ENCODE measurements around the gene ARMC7. TPM values are rescaled to one million over a fixed set of nuclear protein-coding genes. Genes with fewer than 3 reads are reported as not detected.
"Not testable (repeated sequence)": the region's sequence is repeated elsewhere in the genome, so short reads cannot be mapped to it uniquely, and the experiment has no call there.

Gene ARMC7
- total RNA-seq, 2 donors from 2014 or later: 20.0 to 26.6 TPM

DNA sequence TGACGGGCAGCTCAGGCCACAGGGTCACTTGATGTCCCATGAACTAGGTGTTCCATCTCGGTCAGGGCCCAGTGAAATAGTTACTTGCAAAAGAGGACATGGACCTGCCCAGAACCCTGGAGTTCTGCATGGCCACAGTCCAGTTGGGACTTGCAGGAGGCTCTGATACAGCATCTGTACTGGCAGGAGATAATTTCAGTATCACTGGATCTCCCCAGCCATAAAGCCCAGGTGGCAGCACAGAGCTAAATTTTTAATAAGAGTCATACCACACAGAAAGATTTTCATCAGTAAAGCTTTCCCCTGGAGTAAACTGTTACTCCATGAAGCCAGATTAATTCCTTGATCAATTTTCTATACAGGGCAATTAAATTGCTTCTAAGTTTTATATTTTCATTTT is 40.0 kb upstream of the ARMC7 start:
- peaks cover 1% of the 10 kb centered on the region for H3K9me3 Mint-ChIP-seq
- Histone ChIP-seq H3K9me3 (ENCODE audit: control insufficient read depth, low read length) (no peaks in the 10 kb centered on the region), H3K9ac (ENCODE audit: extremely low read depth, low read length, poor library complexity, severe bottlenecking) (no peak overlapping the region), H3K4me1 (ENCODE audit: control insufficient read depth, insufficient read depth, low read length) (no peaks in the 10 kb centered on the region), H3K36me3 (ENCODE audit: control insufficient read depth, insufficient read depth, low read length) (peaks cover 3% of the 10 kb centered on the region), H3K4me3 (ENCODE audit: low read length) (no peak overlapping the region), H3K27me3 (ENCODE audit: control insufficient read depth, insufficient read depth, low read length, poor library complexity, severe bottlenecking) (no peaks in the 10 kb centered on the region), H3K27ac (ENCODE audit: low read depth, low read length) (no peak overlapping the region)
- H3K36me3 Mint-ChIP-seq (ENCODE audit: low read depth): peaks cover 11% of the 10 kb centered on the region
- no peak for DNase-seq
- H3K4me1 Mint-ChIP-seq: peaks cover 3% of the 10 kb centered on the region
- no peak overlapping the region for H3K27ac Mint-ChIP-seq
- no peaks in the 10 kb centered on the region for H3K27me3 Mint-ChIP-seq (ENCODE audit: insufficient read depth)
- TF ChIP-seq, protein P1, sequence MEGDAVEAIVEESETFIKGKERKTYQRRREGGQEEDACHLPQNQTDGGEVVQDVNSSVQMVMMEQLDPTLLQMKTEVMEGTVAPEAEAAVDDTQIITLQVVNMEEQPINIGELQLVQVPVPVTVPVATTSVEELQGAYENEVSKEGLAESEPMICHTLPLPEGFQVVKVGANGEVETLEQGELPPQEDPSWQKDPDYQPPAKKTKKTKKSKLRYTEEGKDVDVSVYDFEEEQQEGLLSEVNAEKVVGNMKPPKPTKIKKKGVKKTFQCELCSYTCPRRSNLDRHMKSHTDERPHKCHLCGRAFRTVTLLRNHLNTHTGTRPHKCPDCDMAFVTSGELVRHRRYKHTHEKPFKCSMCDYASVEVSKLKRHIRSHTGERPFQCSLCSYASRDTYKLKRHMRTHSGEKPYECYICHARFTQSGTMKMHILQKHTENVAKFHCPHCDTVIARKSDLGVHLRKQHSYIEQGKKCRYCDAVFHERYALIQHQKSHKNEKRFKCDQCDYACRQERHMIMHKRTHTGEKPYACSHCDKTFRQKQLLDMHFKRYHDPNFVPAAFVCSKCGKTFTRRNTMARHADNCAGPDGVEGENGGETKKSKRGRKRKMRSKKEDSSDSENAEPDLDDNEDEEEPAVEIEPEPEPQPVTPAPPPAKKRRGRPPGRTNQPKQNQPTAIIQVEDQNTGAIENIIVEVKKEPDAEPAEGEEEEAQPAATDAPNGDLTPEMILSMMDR (conservative IDR thresholded peaks at IDR 0.05): peak; percentile 41
- H3K4me3 Mint-ChIP-seq: no peak overlapping the region
- 93 to 100% methylated on average over 2 of the region's 2 CpGs for WGBS, 2 experiments (ENCODE audit: insufficient coverage in 1 of 2, insufficient read length in 1 of 2)

DNA sequence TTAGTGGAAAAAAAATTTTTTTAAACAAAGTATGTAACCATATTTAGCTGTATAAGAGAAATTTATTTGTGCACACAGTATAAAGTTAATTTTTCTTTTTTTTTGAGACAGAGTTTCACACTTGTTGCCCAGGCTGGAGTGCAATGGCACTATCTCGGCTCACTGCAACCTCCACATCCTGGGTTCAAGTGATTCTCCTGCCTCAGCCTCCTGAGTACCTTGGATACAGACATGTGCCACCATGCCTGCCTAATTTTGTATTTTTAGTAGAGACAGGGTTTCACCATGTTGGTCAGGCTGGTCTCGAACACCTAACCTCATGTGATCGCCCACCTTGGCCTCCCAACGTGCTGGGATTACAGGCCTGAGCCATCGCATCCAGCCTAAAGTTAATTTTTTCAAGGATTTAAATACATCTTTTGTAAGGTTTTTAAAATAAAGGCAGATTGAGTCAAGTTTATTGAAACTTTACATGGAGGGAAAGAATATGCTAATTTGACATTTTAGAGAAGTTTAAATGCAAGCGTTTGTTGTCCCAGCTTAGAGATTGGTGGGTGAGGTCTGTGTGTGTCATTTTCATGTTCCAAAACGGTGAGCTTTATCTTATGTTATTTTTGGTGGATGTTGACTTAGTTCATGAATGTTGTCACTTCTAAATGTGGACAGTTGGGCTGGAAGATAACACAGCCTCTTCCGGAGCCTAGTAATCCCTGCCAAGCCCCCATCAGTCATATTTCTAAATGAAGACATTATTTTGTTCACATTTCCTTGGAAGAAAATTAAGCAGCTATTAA is 38.1 kb upstream of the ARMC7 start:
- not testable (repeated sequence) for H3K4me1 ChIP-seq (ENCODE audit: control insufficient read depth, insufficient read depth, low read length); H3K9ac ChIP-seq (ENCODE audit: extremely low read depth, low read length, poor library complexity, severe bottlenecking); H3K4me3 ChIP-seq (ENCODE audit: low read length); H3K36me3 Mint-ChIP-seq (ENCODE audit: low read depth); H3K4me1 Mint-ChIP-seq; H3K27ac ChIP-seq (ENCODE audit: low read depth, low read length); H3K4me3 Mint-ChIP-seq; H3K9me3 Mint-ChIP-seq; H3K27me3 Mint-ChIP-seq (ENCODE audit: insufficient read depth); H3K27ac Mint-ChIP-seq; DNase-seq; H3K36me3 ChIP-seq (ENCODE audit: control insufficient read depth, insufficient read depth, low read length); H3K27me3 ChIP-seq (ENCODE audit: control insufficient read depth, insufficient read depth, low read length, poor library complexity, severe bottlenecking); H3K9me3 ChIP-seq (ENCODE audit: control insufficient read depth, low read length)
- WGBS, 2 experiments (ENCODE audit: insufficient coverage in 1 of 2, insufficient read length in 1 of 2): 94 to 98% methylated on average over 6 to 8 of the region's 8 CpGs

DNA sequence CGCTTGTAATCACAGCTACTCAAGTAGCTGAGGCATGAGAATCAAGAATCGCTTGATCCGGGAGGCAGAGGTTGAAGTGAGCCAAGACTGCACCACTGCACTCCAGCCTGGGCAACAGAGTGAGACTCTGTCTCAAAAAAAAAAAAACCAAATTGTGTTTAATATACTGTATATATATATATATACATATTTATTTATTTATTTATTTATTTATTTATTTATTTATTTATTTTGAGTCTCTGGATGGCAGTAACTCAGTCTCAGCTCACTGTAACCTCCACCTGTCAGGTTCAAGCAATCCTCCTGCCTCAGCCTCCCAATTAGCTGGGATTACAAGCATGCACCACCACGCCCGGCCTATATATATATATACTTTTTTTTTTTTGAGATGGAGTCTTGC is 36.9 kb upstream of the ARMC7 start:
- 100% methylated on average over 3 of the region's 5 CpGs for WGBS, 2 experiments (ENCODE audit: insufficient coverage in 1 of 2, insufficient read length in 1 of 2)
- not testable (repeated sequence) for H3K4me1 ChIP-seq (ENCODE audit: control insufficient read depth, insufficient read depth, low read length); H3K4me1 Mint-ChIP-seq; H3K36me3 Mint-ChIP-seq (ENCODE audit: low read depth); H3K36me3 ChIP-seq (ENCODE audit: control insufficient read depth, insufficient read depth, low read length); H3K27ac Mint-ChIP-seq; H3K27me3 Mint-ChIP-seq (ENCODE audit: insufficient read depth); H3K4me3 ChIP-seq (ENCODE audit: low read length); DNase-seq; H3K9me3 ChIP-seq (ENCODE audit: control insufficient read depth, low read length); H3K9ac ChIP-seq (ENCODE audit: extremely low read depth, low read length, poor library complexity, severe bottlenecking); H3K27ac ChIP-seq (ENCODE audit: low read depth, low read length); H3K9me3 Mint-ChIP-seq; H3K4me3 Mint-ChIP-seq; H3K27me3 ChIP-seq (ENCODE audit: control insufficient read depth, insufficient read depth, low read length, poor library complexity, severe bottlenecking)

DNA sequence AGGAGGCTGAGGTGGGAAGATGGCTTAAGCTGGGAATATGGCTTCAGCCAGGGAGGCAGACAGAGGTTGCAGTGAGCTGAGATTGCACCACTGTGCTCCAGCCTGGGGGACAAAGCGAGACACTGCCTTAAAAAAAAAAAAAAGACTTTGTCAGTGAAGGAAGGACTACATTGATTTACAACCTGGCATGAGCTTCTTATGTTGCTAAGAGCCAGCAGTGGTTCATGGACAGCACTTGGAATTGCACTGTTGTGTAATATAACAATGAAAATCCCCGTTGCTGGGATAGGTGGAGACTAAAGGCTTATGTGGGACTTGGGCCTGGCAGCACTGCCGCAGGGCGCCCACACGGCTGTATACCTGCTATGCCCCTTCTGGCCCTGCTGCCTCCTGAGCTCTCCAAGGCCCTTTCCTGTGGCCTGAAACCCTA is 36.1 kb upstream of the ARMC7 start:
- Mint-ChIP-seq H3K27me3 (ENCODE audit: insufficient read depth) (no peaks in the 10 kb centered on the region), H3K27ac (no peak overlapping the region), H3K36me3 (ENCODE audit: low read depth) (no peaks in the 10 kb centered on the region), H3K9me3 (peaks cover 1% of the 10 kb centered on the region), H3K4me1 (peaks cover 12% of the 10 kb centered on the region), H3K4me3 (no peak overlapping the region)
- Histone ChIP-seq H3K36me3 (ENCODE audit: control insufficient read depth, insufficient read depth, low read length) (no peaks in the 10 kb centered on the region), H3K4me3 (ENCODE audit: low read length) (no peak overlapping the region), H3K4me1 (ENCODE audit: control insufficient read depth, insufficient read depth, low read length) (peaks cover 5% of the 10 kb centered on the region), H3K27ac (ENCODE audit: low read depth, low read length) (no peak overlapping the region), H3K9ac (ENCODE audit: extremely low read depth, low read length, poor library complexity, severe bottlenecking) (no peak overlapping the region), H3K9me3 (ENCODE audit: control insufficient read depth, low read length) (no peaks in the 10 kb centered on the region), H3K27me3 (ENCODE audit: control insufficient read depth, insufficient read depth, low read length, poor library complexity, severe bottlenecking) (no peaks in the 10 kb centered on the region)
- no peak for DNase-seq
- TF ChIP-seq, protein P1 (conservative IDR thresholded peaks at IDR 0.05): no peak
- WGBS, 2 experiments (ENCODE audit: insufficient coverage in 1 of 2, insufficient read length in 1 of 2): 90 to 91% methylated on average over 3 to 5 of the region's 5 CpGs
